ENCODE results near the gene OSMR.

Gene OSMR

GRCh38 chr5:38871790-38872551 lies 26.2 kb downstream of the OSMR start:
- DNase-seq (ENCODE audit: low read depth in 2 of 2): no peak

- DNase-seq (ENCODE audit: low read depth in 2 of 2): no peak
These were observed 27.0 kb downstream of the OSMR start for GRCh38 chr5:38872826-38873225.

GRCh38 chr5:38874948-38875456 lies 29.2 kb downstream of the OSMR start:
- no peak for DNase-seq (ENCODE audit: low read depth in 2 of 2)

- no peak for DNase-seq (ENCODE audit: low read depth in 2 of 2)
These were observed 32.7 kb downstream of the OSMR start for GRCh38 chr5:38878391-38879077.

GRCh38 chr5:38879078-38879460 lies 33.3 kb downstream of the OSMR start:
- DNase-seq (ENCODE audit: low read depth in 2 of 2): no peak

- no peak for DNase-seq (ENCODE audit: low read depth in 2 of 2)
These were observed 38.0 kb downstream of the OSMR start for GRCh38 chr5:38883842-38884241.

GRCh38 chr5:38885208-38885607 lies 39.4 kb downstream of the OSMR start:
- DNase-seq (ENCODE audit: low read depth in 2 of 2): no peak

- DNase-seq (ENCODE audit: low read depth in 2 of 2): no peak
These were observed 42.2 kb downstream of the OSMR start for GRCh38 chr5:38888041-38888440.

GRCh38 chr5:38889424-38889823 lies 43.6 kb downstream of the OSMR start:
- no peak for DNase-seq (ENCODE audit: low read depth in 2 of 2)

GRCh38 chr5:38891563-38891962 lies 45.8 kb downstream of the OSMR start:
- DNase-seq (ENCODE audit: low read depth in 2 of 2): no peak

- DNase-seq (ENCODE audit: low read depth in 2 of 2): no peak
These were observed 46.6 kb downstream of the OSMR start for GRCh38 chr5:38892363-38892762.

GRCh38 chr5:38896760-38897159 lies 50.9 kb downstream of the OSMR start:
- DNase-seq (ENCODE audit: low read depth in 2 of 2): no peak

GRCh38 chr5:38899936-38900335 lies 54.1 kb downstream of the OSMR start:
- no peak for DNase-seq (ENCODE audit: low read depth in 2 of 2)

GRCh38 chr5:38905516-38905915 lies 59.7 kb downstream of the OSMR start:
- no peak for DNase-seq (ENCODE audit: low read depth in 2 of 2)

- DNase-seq (ENCODE audit: low read depth in 2 of 2): no peak
These were observed 60.7 kb downstream of the OSMR start for GRCh38 chr5:38906503-38906902.

- DNase-seq (ENCODE audit: low read depth in 2 of 2): no peak
These were observed 66.1 kb downstream of the OSMR start for GRCh38 chr5:38911933-38912332.

- DNase-seq (ENCODE audit: low read depth in 2 of 2): no peak
These were observed 67.9 kb downstream of the OSMR start for GRCh38 chr5:38913714-38914113.

GRCh38 chr5:38916802-38917201 lies 71.0 kb downstream of the OSMR start:
- no peak for DNase-seq (ENCODE audit: low read depth in 2 of 2)

- no peak for DNase-seq (ENCODE audit: low read depth in 2 of 2)
These were observed 75.4 kb downstream of the OSMR start for GRCh38 chr5:38921174-38921573.

GRCh38 chr5:38922199-38922598 lies 76.4 kb downstream of the OSMR start:
- DNase-seq (ENCODE audit: low read depth in 2 of 2): no peak

GRCh38 chr5:38923661-38924451 lies 78.0 kb downstream of the OSMR start:
- no peak for DNase-seq (ENCODE audit: low read depth in 2 of 2)

GRCh38 chr5:38925154-38925925 lies 79.5 kb downstream of the OSMR start:
- no peak for DNase-seq (ENCODE audit: low read depth in 2 of 2)
